GM20000 (cell line): Measurements from ENCODE around the gene RSU1.

Experiments
- DNase-seq: peaks from one replicate; pipeline ENCODE4 v3.0.0; 2012; ENCODE audit warnings: low spot score
- CTCF ChIP-seq: IDR thresholded peaks from 2 replicates; pipeline ENCODE4 v1.5.1; 2012; ENCODE audit warnings: mild to moderate bottlenecking, control low read depth; ENCODE audit errors: extremely low read depth, missing control alignments

RSU1 gene

GRCh38 chr10:16644146-16644545 lies 173.1 kb downstream of the RSU1 start:
- TF ChIP-seq CTCF = no peak
- no peak for DNase-seq

- TF ChIP-seq CTCF = no peak
Observed at GRCh38 chr10:16643502-16643901, 173.7 kb downstream of the RSU1 start.

GRCh38 chr10:16640153-16640552 lies 177.1 kb downstream of the RSU1 start:
- DNase-seq = no peak
- TF ChIP-seq CTCF = no peak

More at GRCh38 chr10:16643502-16643901, 173.7 kb downstream of the RSU1 start:
- DNase-seq = no peak

GRCh38 chr10:16639471-16639870 lies 177.8 kb downstream of the RSU1 start:
- no peak for DNase-seq
- TF ChIP-seq CTCF = no peak

GRCh38 chr10:16632996-16633395 lies 184.2 kb downstream of the RSU1 start:
- TF ChIP-seq CTCF = no peak
- DNase-seq = no peak

- DNase-seq = no peak
- no peak for TF ChIP-seq CTCF
Observed at GRCh38 chr10:16626697-16627096, 190.5 kb downstream of the RSU1 start.

- no peak for DNase-seq
- no peak for TF ChIP-seq CTCF
Observed at GRCh38 chr10:16612981-16613355, 204.3 kb downstream of the RSU1 start.
